Left hindlimb (tissue), 1 donor: Measurements from ENCODE around the gene HDAC5.
"Not testable (repeated sequence)": the region's sequence is repeated elsewhere in the genome, so short reads cannot be mapped to it uniquely, and the experiment has no call there.

Experiments
- DNase-seq: peaks from one replicate; pipeline ENCODE4 v3.0.0-alpha.2; 2018

HDAC5 gene

GRCh38 chr17:44132275-44132821, 8.9 kb upstream of the HDAC5 start:
- no peak for DNase-seq

DNA sequence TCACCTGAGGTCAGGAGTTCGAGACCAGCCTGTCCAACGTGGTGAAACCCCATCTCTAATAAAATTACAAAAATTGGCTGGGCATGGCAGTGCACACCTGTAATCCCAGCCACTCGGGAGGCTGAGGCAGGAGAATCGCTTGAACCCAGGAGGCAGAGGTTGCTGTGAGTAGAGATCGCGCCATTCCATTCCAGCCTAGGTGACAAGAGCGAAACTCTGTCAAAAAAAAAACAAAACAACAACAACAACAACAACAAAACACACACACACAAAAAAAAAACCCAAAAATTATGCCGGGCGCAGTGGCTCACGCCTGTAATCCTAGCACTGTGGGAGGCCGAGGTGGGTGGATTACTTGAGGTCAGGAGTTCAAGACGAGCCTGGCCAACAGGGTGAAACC, 7.9 kb upstream of the HDAC5 start:
- not testable (repeated sequence) for DNase-seq

GRCh38 chr17:44130693-44131349, 7.4 kb upstream of the HDAC5 start:
- no peak for DNase-seq

DNA sequence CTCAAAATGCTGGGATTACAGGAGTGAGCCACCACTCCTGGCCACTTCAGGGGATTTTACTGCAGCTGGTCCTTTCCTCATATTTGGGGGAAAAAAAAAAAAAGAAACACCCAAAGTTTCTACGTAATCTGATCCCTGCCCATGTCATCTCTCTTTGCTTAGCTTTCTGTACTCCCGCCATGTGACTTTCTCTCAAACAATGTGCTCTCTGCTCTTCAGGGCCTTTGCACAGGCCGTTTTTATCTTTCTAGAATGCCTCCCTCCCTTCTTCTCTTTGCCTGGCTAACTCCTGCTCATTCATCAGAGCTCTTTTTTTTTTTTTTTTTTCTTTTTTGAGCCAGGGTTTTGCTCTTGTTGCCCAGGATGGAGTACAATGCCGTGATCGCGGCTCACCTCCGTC, 4.9 kb upstream of the HDAC5 start:
- DNase-seq = no peak

GRCh38 chr17:44124118-44124438, 637 bp upstream of the HDAC5 start:
- DNase-seq = no peak

GRCh38 chr17:44122816-44123355, 555 bp downstream of the HDAC5 start:
- no peak for DNase-seq

DNA sequence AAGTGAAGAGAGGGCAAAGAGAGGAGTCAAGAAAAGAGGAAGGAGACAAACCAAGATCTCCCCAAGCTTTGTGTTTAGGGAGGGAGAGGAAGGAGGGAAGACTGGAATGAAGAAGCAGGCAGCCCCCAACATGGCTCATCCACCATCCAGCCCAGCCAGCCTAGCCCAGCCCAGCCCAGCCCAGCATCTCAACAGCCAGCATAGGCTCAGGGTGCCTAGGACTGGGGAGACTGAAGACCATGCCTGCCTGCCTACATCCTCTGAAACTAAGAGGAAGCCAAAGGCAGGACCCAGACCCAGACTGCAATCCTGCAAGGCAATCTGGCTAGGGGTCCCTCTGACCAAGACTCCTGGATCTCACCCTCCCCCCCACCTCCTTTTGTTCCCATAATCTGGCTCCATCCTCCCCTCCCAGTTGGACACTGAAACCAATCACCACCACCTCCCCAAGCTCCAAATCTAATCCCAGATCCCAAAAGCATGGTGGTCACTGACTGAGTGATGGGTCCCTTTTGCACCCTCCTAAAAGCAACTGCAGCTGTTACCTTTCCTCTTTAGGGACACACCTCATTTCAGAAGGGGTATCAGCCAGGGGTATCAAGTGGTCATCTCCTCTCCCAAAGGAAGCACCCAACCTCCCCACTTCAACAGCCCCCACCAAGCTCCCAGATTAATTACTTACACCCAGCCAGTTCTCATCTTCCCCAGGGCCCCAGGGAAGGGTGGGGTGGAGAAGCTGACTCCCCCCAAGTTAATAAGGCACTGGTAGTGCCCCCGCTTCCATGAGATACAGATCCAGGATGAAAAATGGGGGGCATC, 1.2 kb downstream of the HDAC5 start:
- no peak for DNase-seq

GRCh38 chr17:44120851-44121605, 2.4 kb downstream of the HDAC5 start:
- no peak for DNase-seq

DNA sequence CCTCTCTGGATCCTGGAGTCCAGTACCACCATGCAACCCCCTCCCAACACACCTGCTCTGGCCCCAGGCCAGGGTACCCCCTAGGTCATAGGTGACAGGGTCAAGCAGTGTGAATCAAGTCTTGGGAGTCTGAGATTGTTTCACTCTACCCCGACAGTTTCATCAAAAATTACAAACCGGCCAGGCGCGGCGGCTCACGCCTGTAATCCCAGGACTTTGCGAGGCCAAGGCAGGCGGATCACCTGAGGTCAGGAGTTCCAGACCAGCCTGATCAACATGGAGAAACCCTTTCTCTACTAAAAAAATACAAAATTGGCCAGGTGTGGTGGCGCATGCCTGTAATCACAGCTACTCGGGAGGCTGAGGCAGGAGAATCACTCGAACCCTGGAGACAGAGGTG, 3.2 kb downstream of the HDAC5 start:
- DNase-seq = not testable (repeated sequence)

GRCh38 chr17:44119798-44120197, 3.6 kb downstream of the HDAC5 start:
- DNase-seq = no peak

DNA sequence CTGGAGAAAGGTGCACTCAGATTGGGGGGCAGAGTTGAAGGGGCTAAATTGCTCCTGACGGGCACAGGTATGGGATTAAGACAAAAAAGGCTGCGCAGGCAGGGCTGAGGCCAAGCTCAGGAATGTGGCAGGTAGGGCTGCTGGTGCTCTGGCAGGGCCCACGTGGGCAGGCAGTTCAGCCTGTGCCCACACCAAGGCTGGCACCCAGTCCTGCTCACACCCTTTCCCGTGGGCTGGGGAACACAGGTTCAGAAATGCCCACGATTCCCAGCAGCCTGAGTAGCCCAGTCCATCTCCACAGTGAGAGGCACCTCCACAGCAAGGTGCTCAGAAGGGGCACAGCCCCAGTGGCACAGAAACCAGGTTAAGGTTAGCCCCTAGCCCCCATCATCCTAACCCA, 4.4 kb downstream of the HDAC5 start:
- no peak for DNase-seq

DNA sequence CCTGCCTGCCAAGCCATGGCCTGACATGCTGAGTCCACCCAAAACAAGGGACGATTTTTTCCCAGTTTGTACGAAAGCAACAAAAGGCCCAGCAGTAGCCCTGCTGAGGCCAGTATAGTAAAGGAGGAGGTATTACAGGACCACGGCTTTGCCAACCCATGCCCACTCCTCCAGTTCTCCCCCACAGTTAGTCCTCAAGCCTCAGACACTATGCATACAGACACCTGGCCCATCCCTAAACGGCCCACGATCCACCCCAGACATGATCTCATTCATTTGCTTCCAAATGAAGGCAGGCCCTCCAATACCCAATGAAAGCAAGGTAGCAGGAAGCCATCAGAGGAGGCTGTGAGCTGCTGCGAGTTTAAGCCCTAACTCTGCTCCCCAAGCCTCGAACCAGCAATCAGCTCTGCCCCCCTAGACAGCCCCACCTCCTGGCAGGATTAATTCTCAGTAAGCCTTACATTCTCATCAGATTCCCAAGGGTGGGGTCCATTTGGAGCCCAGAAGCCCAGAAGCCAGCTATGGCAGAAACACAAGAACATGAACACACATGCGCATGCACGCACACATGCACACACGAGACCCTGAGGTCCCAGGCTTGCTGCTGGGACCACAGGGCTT, 4.9 kb downstream of the HDAC5 start:
- DNase-seq = no peak

DNA sequence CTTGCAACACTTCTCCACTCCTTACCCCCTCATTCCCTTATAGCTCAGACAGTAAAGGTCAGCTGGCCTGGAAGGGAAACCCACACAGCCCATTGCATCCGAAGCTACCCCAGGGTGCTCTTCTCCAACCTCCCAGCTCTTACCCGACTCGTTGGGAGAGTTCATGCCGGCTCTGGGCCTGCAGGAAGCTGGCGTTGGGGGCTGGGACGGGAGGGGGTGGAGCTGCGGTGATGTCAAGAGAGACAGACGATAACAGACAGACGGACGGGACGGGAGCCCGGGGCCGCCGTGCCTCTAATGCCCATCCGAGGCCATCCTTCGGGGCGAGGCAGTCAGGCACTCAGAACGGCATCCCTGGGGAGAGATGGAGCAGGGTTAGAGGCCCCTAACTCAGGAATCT, 6.1 kb downstream of the HDAC5 start:
- DNase-seq = no peak

GRCh38 chr17:44115585-44116415, 7.6 kb downstream of the HDAC5 start:
- no peak for DNase-seq

GRCh38 chr17:44113868-44114840, 9.3 kb downstream of the HDAC5 start:
- DNase-seq = no peak

GRCh38 chr17:44113382-44113781, 10.1 kb downstream of the HDAC5 start:
- DNase-seq = no peak

GRCh38 chr17:44112284-44113280, 10.9 kb downstream of the HDAC5 start:
- DNase-seq = no peak

DNA sequence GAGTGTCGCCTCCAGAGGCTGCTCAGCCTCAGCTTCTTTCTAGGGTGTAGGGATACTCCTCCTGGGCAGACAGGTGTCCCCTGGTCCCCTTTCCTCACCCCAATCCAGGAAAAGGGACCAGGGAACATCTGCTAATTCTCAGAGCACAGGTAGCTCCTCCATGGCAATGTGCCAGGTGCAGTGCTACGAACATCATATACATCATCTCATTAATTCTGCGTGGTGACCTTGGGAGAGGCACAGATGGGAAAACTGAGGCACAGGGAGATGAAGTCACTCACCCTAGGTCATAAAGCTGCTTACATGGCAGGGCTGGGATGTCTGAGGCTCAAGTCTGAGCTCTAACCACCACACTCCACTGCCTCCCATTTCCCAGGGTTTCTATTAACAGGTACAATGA, 11.7 kb downstream of the HDAC5 start:
- DNase-seq = no peak
